HCT116 (cell line): Measurements from ENCODE around the gene PCDH19. TPM values are rescaled to one million over a fixed set of nuclear protein-coding genes. Genes with fewer than 3 reads are reported as not detected.

Source experiments
- ATAC-seq: fragments of 200-7000 bp; cut with Tn5 transposase; 2 replicates; pipeline ENCODE4 v1.9.1; 2020; ENCODE audit warnings: mild to moderate bottlenecking, moderate library complexity
- Bru-seq: library from RNA; stranded (reverse); fragments of 400-500 nt; gene quantifications from one replicate; lab custom pipeline; 2021; lab: Mats Ljungman, UMichigan
- BruChase-seq, 2 experiments: library from RNA; stranded (reverse); fragments of 400-500 nt; gene quantifications; one replicate each; lab custom pipeline; 2021; lab: Mats Ljungman, UMichigan
- BruUV-seq: library from RNA; stranded (reverse); fragments of 400-500 nt; replicated peaks from 2 replicates; lab custom pipeline; 2021; lab: Mats Ljungman, UMichigan
- CTCF ChIA-PET: fragments of 300-600 bp; sonication (Branson Sonifier 250); formaldehyde crosslinking; loops from one replicate; lab custom pipeline; 2021; ENCODE audit warnings: antibody characterized with exemption; lab: Charles Lee
- POLR2A ChIA-PET: fragments of 300-600, 350-600 bp; sonication (Branson Sonifier 250); formaldehyde crosslinking; loops from one replicate; lab custom pipeline; 2021; ENCODE audit warnings: antibody characterized with exemption; lab: Charles Lee
- RAD21 ChIA-PET, 2 experiments: fragments of 300-600 bp; sonication (Branson Sonifier 250); formaldehyde crosslinking; loops; one replicate each; lab custom pipeline; 2023; ENCODE audit warnings: low total read pairs in 2 of 2; ENCODE audit not compliant: uncharacterized antibody in 2 of 2, unreplicated experiment in 2 of 2, low non-redundant PET in 1 of 2; lab: Charles Lee
- DNase-seq: peaks from one replicate; pipeline ENCODE4 v3.0.0-alpha.2; 2010; ENCODE audit warnings: low read depth, low spot score
- H2AFZ ChIP-seq: fragments of 200-600 bp; shearing (Covaris generic), sonication (generic); 2 replicates; pipeline ENCODE4 v1.6.1; 2017; ENCODE audit warnings: low read depth, mixed run types, mixed read lengths, antibody characterized with exemption, low read length; ENCODE audit not compliant: poor library complexity, severe bottlenecking
- H3K27ac ChIP-seq: 2 replicates; pipeline ENCODE4 v1.5.1; 2012; ENCODE audit warnings: low read depth, low read length
- H3K27me3 ChIP-seq: fragments of 200-600 bp; sonication (generic); 2 replicates; pipeline ENCODE4 v1.6.1; 2016; ENCODE audit warnings: mixed run types, low read length, mixed read lengths; ENCODE audit not compliant: insufficient read depth
- H3K36me3 ChIP-seq, 2 experiments: fragments of 200-500 bp in 1 of 2; fragments of 200-600 bp in 1 of 2; sonication (Bioruptor generic) in 1 of 2; sonication (generic) in 1 of 2; 2 replicates each; pipeline versions ENCODE4 v1.5.1 to v1.6.1; 2014 to 2016; ENCODE audit warnings: low read length in 2 of 2, inconsistent platforms in 1 of 2, mixed read lengths in 1 of 2, mixed run types in 1 of 2; ENCODE audit not compliant: insufficient read depth in 2 of 2, control insufficient read depth in 1 of 2
- H3K4me1 ChIP-seq, 2 experiments: fragments of 200-600 bp in 1 of 2; sonication (generic) in 1 of 2; 2 replicates each; pipeline versions ENCODE4 v1.5.1 to v1.6.1; 2012 to 2017; ENCODE audit warnings: low read length in 2 of 2, inconsistent platforms in 1 of 2, mild to moderate bottlenecking in 1 of 2, mixed read lengths in 1 of 2, mixed run types in 1 of 2, moderate library complexity in 1 of 2; ENCODE audit not compliant: insufficient read depth in 2 of 2, control insufficient read depth in 1 of 2
- H3K4me2 ChIP-seq: fragments of 200-600 bp; sonication (generic); 2 replicates; pipeline ENCODE4 v1.6.1; 2017; ENCODE audit warnings: mixed run types, low read length, mixed read lengths
- H3K4me3 ChIP-seq, 2 experiments: fragments of 200-600 bp in 1 of 2; sonication (generic) in 1 of 2; replicated peaks in 1 of 2; 2 replicates each; pipeline ENCODE4 v1.5.1; 2011 to 2016; ENCODE audit warnings: low read length in 2 of 2, control low read depth in 1 of 2, low read depth in 1 of 2, mild to moderate bottlenecking in 1 of 2, mixed read lengths in 1 of 2, mixed run types in 1 of 2
- H3K79me2 ChIP-seq: fragments of 200-600 bp; sonication (generic); 2 replicates; pipeline ENCODE4 v1.6.1; 2017; ENCODE audit warnings: mild to moderate bottlenecking, mixed run types, low read length, moderate library complexity, mixed read lengths; ENCODE audit not compliant: insufficient read depth
- H3K9ac ChIP-seq: fragments of 200-600 bp; sonication (generic); 2 replicates; pipeline ENCODE4 v1.6.1; 2016; ENCODE audit warnings: low read length, mixed read lengths
- H3K9me2 ChIP-seq: fragments of 200-600 bp; sonication (generic), shearing (Covaris generic); 2 replicates; pipeline ENCODE4 v1.6.1; 2017; ENCODE audit warnings: mixed run types, mild to moderate bottlenecking, moderate library complexity; ENCODE audit not compliant: insufficient read depth
- H3K9me3 ChIP-seq, 2 experiments: fragments of 200-500 bp in 1 of 2; fragments of 200-600 bp in 1 of 2; sonication (Bioruptor generic) in 1 of 2; sonication (generic) in 1 of 2; 2 replicates each; pipeline ENCODE4 v1.6.1; 2014 to 2017; ENCODE audit warnings: low read length in 2 of 2, mixed read lengths in 2 of 2, inconsistent platforms in 1 of 2, low read depth in 1 of 2, mild to moderate bottlenecking in 1 of 2, mixed run types in 1 of 2, moderate library complexity in 1 of 2; ENCODE audit not compliant: control insufficient read depth in 1 of 2, insufficient read depth in 1 of 2
- H4K20me1 ChIP-seq: fragments of 200-600 bp; sonication (generic), shearing (Covaris generic); 2 replicates; pipeline ENCODE4 v1.6.1; 2017; ENCODE audit warnings: mixed run types, mild to moderate bottlenecking, moderate library complexity; ENCODE audit not compliant: insufficient read depth
- EGR1 ChIP-seq: IDR thresholded peaks from 2 replicates; pipeline ENCODE4 v1.6.1; 2012; ENCODE audit warnings: low read depth
- FOSL1 ChIP-seq: IDR thresholded peaks from 2 replicates; pipeline ENCODE4 v1.6.1; 2012; ENCODE audit warnings: low read depth
- RAD21 ChIP-seq: IDR thresholded peaks from 2 replicates; pipeline ENCODE4 v1.6.1; 2012; ENCODE audit warnings: low read depth, mild to moderate bottlenecking
- intact Hi-C: fragments of 100-400 bp; cut with micrococcal nuclease; formaldehyde crosslinking; loops from 2 replicates; pipeline ENCODE4 v1.10.0; 2022
- long read RNA-seq: library from polyadenylated mRNA; unstranded; transcript quantifications from one replicate; pipeline ENCODE4 v2.0.0, GENCODE V29; 2021; ENCODE audit not compliant: unreplicated experiment
- polyA plus RNA-seq: library from polyadenylated mRNA; unstranded; fragments of >200 nt; gene quantifications from 2 replicates; pipeline ENCODE4 v1.2.1, GENCODE V29; 2012; ENCODE audit warnings: missing spikeins
- total RNA-seq: library from RNA; stranded (reverse); gene quantifications from one replicate; pipeline ENCODE4 v1.2.1, GENCODE V29; 2021; ENCODE audit not compliant: unreplicated experiment
- TF ChIP-seq, protein P1 (sequence below): IDR thresholded peaks from 2 replicates; pipeline ENCODE4 v1.6.1; 2012
- TF ChIP-seq, protein P2 (sequence below): IDR thresholded peaks from 2 replicates; pipeline ENCODE4 v1.6.1; 2011; ENCODE audit warnings: mild to moderate bottlenecking, low read length, moderate library complexity; ENCODE audit not compliant: insufficient replicate concordance; ENCODE audit errors: extremely low read depth

The PCDH19 gene, protein sequence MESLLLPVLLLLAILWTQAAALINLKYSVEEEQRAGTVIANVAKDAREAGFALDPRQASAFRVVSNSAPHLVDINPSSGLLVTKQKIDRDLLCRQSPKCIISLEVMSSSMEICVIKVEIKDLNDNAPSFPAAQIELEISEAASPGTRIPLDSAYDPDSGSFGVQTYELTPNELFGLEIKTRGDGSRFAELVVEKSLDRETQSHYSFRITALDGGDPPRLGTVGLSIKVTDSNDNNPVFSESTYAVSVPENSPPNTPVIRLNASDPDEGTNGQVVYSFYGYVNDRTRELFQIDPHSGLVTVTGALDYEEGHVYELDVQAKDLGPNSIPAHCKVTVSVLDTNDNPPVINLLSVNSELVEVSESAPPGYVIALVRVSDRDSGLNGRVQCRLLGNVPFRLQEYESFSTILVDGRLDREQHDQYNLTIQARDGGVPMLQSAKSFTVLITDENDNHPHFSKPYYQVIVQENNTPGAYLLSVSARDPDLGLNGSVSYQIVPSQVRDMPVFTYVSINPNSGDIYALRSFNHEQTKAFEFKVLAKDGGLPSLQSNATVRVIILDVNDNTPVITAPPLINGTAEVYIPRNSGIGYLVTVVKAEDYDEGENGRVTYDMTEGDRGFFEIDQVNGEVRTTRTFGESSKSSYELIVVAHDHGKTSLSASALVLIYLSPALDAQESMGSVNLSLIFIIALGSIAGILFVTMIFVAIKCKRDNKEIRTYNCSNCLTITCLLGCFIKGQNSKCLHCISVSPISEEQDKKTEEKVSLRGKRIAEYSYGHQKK (N-terminal part only)
- 0.32 TPM for total RNA-seq
- 0.06 and 0.07 TPM in 2 replicates for polyA plus RNA-seq
- percentile 19 among the genes with signal in this experiment for Bru-seq, nascent RNA
- percentile 19 among the genes with signal in this experiment for BruChase-seq, experiment 1, labeled RNA remaining after a 6-hour chase
- BruChase-seq, experiment 2, labeled RNA remaining after a 2-hour chase: percentile 20 among the genes with signal in this experiment
- long read RNA-seq: 0 reads

DNA sequence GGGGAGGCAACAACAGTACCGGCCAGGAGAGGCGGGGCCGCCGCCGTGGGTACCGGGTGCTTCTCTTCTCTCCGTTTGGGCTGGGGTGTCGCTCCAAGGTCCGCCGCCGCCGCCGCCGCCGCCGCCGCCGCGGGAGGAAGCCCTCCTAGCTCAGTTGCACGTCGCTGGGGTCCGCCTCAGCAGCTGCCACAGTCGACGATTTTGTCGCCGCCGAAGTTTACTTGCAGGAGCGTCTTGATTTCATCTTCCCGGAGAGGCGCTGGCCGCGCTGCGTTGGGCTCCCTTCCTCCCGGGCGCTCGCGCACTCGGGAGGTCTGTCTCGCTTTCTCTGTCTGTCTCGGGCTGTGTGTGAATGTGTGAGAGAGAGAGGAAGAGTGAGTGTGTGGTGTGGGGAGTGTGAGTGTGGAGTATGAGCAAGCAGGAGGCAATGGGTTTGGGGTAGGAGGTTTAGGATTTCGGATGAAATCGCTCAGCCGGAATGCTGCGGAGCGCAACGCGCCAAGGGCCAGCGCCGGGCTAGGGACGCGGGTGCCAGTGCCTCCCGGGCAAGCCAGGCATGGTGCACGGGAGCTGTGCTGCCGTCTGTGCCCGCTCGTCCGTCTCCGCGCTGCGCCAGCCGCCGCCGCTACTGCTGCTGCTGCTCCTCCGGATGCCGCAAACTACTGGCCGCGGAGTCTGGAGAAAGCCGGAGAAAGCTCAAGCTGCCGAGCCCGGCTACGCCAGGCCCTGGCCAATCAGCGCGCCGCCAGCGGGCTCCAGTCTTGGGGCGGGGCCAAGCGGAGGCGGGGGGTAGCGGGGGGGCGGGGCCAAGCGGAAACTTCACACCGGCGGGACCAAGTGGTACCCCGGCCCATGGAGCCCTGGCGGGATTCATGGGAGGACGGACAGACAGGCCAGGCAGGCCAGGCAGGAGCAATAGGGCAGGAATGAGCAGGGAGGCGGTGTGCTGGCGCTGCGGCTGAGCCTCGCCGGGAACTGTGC lies at the start of gene PCDH19:
Gene PCDH19, minus strand, starts transcription at position 664 of the 981 bp plus-strand sequence. CDS start 1,676 bp downstream, outside the sequence.
- TF ChIP-seq, protein P1, sequence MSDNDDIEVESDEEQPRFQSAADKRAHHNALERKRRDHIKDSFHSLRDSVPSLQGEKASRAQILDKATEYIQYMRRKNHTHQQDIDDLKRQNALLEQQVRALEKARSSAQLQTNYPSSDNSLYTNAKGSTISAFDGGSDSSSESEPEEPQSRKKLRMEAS: no peak
- no peak for TF ChIP-seq FOSL1
- TF ChIP-seq, protein P2, sequence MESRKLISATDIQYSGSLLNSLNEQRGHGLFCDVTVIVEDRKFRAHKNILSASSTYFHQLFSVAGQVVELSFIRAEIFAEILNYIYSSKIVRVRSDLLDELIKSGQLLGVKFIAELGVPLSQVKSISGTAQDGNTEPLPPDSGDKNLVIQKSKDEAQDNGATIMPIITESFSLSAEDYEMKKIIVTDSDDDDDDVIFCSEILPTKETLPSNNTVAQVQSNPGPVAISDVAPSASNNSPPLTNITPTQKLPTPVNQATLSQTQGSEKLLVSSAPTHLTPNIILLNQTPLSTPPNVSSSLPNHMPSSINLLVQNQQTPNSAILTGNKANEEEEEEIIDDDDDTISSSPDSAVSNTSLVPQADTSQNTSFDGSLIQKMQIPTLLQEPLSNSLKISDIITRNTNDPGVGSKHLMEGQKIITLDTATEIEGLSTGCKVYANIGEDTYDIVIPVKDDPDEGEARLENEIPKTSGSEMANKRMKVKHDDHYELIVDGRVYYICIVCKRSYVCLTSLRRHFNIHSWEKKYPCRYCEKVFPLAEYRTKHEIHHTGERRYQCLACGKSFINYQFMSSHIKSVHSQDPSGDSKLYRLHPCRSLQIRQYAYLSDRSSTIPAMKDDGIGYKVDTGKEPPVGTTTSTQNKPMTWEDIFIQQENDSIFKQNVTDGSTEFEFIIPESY: no peak
- TF ChIP-seq EGR1: no peak
- no peak for TF ChIP-seq RAD21
- TF ChIP-seq, all 23 proteins: peak for 0
- ChIA-PET CTCF (no interaction called here), RAD21 (no interaction called here), POLR2A (no interaction called here)
- no peaks in the 10 kb centered on the region for H3K36me3 ChIP-seq
- no peaks in the 10 kb centered on the region; a peak in 1 of 4 replicates for H3K4me1 ChIP-seq
- DNase-seq (no peak), ATAC-seq (peak; percentile 89)
- no TSS peak for BruUV-seq
- H3K27ac ChIP-seq: no peak within 1 kb of the TSS
- no peak within 1 kb of the TSS for H3K9ac ChIP-seq
- no peaks in the 10 kb centered on the region for H4K20me1 ChIP-seq
- H3K9me3 ChIP-seq: no peaks in the 10 kb centered on the region
- intact Hi-C loops: no loop called here
- peak within 1 kb of the TSS; percentile 24 to 34; a peak in 3 of 4 replicates for H3K4me3 ChIP-seq
- H3K4me2 ChIP-seq: peak within 1 kb of the TSS; percentile 67
- H3K27me3 ChIP-seq: no peaks in the 10 kb centered on the region
- no peaks in the 10 kb centered on the region for H3K9me2 ChIP-seq
- H3K79me2 ChIP-seq: no peaks in the 10 kb centered on the region
- no peak within 1 kb of the TSS for H2AFZ ChIP-seq
